Gastrocnemius medialis (tissue), 4 donors: ENCODE results near the gene THBD.

Experiments
- POLR2A ChIP-seq, 2 donors: fragments of 450-650 bp; IDR thresholded peaks; one replicate each; pipeline ENCODE4 v1.6.1; 2017; ENCODE audit warnings: antibody characterized with exemption in 2 of 2, mild to moderate bottlenecking in 2 of 2, moderate library complexity in 2 of 2
- TF ChIP-seq, protein P1 (sequence below), 5 experiments: fragments of 450-650 bp in 3 of 5; fragments of 200-600 bp in 2 of 5; sonication (generic) in 2 of 5; IDR thresholded peaks in 4 of 5; conservative IDR thresholded peaks in 1 of 5; 1 replicate in 4 of 5; 2 replicates in 1 of 5; pipeline ENCODE4 v1.5.1; 2016 to 2019; ENCODE audit warnings: antibody characterized with exemption in 5 of 5, mild to moderate bottlenecking in 3 of 5, moderate library complexity in 3 of 5

DNA sequence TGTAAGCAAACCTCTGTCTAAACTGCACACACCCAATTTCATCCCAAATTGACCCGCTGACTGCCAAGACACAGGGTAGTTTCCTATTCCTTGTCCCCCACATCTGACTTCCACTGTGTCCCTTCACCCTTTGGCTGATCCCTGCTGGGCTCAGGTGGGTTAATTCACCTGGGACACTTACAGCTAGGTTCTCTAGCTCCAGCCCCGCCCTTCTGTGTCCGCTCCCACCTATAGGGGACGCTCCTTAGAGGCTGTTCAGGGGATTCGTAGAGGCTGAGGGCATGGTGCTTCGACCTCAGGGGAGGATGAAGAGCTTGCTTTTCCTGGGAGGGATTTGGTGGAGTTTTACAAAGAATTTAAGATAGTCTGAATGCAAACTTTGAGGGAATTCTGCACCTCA, 40.7 kb upstream of the THBD start:
- TF ChIP-seq, protein P1, sequence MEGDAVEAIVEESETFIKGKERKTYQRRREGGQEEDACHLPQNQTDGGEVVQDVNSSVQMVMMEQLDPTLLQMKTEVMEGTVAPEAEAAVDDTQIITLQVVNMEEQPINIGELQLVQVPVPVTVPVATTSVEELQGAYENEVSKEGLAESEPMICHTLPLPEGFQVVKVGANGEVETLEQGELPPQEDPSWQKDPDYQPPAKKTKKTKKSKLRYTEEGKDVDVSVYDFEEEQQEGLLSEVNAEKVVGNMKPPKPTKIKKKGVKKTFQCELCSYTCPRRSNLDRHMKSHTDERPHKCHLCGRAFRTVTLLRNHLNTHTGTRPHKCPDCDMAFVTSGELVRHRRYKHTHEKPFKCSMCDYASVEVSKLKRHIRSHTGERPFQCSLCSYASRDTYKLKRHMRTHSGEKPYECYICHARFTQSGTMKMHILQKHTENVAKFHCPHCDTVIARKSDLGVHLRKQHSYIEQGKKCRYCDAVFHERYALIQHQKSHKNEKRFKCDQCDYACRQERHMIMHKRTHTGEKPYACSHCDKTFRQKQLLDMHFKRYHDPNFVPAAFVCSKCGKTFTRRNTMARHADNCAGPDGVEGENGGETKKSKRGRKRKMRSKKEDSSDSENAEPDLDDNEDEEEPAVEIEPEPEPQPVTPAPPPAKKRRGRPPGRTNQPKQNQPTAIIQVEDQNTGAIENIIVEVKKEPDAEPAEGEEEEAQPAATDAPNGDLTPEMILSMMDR (IDR thresholded peaks at IDR 0.05 in 4 of 5, conservative IDR thresholded peaks at IDR 0.05 in 1 of 5): no peak
- no peak for TF ChIP-seq POLR2A (IDR thresholded peaks at IDR 0.05)
